ENCODE data around the gene FGL2. TPM values are rescaled to one million over a fixed set of nuclear protein-coding genes. Genes with fewer than 3 reads are reported as not detected.

FGL2 gene
- total RNA-seq, 1 experiment from 2014 or later, result not detected

DNA sequence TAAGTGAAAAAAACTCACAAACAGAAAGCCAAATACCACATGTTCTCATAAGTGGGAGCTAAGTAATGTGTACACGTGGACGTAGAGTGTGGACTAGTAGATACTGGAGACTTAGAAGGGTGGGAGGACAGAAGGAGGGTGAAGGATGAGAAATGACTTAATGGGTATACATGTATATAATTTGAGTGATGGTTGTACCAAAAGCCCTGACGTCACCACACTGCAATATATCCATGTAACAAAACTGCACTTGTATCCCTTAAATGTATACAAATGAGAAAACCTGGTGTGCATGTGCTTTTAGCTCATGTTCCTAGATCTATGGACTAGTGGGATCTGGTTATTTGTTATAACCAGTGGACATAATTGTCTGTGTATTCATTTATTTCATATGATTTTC lies 48.5 kb upstream of the FGL2 start:
- Histone ChIP-seq H4K5ac (ENCODE audit: insufficient read length, low read depth, low read length) (no peak overlapping the region), H4K8ac (replicated peaks; ENCODE audit: insufficient read length, low read depth, low read length) (no peak overlapping the region), H2BK12ac (ENCODE audit: insufficient read length, low read depth, low read length) (no peak overlapping the region), H3K9ac (ENCODE audit: extremely low read depth, insufficient read length, low read length) (no peak overlapping the region), H2AK5ac (ENCODE audit: insufficient read length, low read length) (no peak overlapping the region), H3K4me2 (ENCODE audit: insufficient read depth, insufficient read length, low read length) (no peak overlapping the region), H3T11ph (ENCODE audit: low read length) (no peak overlapping the region), H3K79me2 (ENCODE audit: insufficient read depth, low read length) (no peaks in the 10 kb centered on the region), H3K4me1 (ENCODE audit: insufficient read depth, low read length) (no peaks in the 10 kb centered on the region), H3K27me3 (ENCODE audit: insufficient read depth, low read length) (no peaks in the 10 kb centered on the region), H4K91ac (ENCODE audit: insufficient read length, low read depth, low read length) (no peak overlapping the region), H3K9me3 (ENCODE audit: control insufficient read depth, low read depth, low read length) (no peaks in the 10 kb centered on the region), H4K20me1 (ENCODE audit: control insufficient read depth, insufficient read depth, insufficient read length) (no peaks in the 10 kb centered on the region), H2BK15ac (ENCODE audit: low read depth, low read length) (no peak overlapping the region), H3K23me2 (ENCODE audit: insufficient read length, low read depth, low read length, poor library complexity, severe bottlenecking) (no peaks in the 10 kb centered on the region), H3K79me1 (ENCODE audit: insufficient read depth, low read depth, low read length, poor library complexity, severe bottlenecking) (no peaks in the 10 kb centered on the region), H3K4ac (ENCODE audit: low read depth, low read length) (no peak overlapping the region), H2BK120ac (ENCODE audit: low read depth, low read length, poor library complexity, severe bottlenecking) (no peak overlapping the region), H3K18ac (ENCODE audit: insufficient read length, low read depth, low read length) (no peak overlapping the region), H2BK20ac (ENCODE audit: low read depth, low read length, poor library complexity, severe bottlenecking) (no peak overlapping the region), H2BK5ac (ENCODE audit: insufficient read length, low read length) (no peak overlapping the region), H3K14ac (ENCODE audit: insufficient read depth, low read length) (no peak overlapping the region), H3K23ac (ENCODE audit: insufficient read length, low read depth, low read length) (no peak overlapping the region), H2AFZ (ENCODE audit: low read length) (no peak overlapping the region), H3K56ac (ENCODE audit: insufficient read length, low read depth, low read length) (no peak overlapping the region), H3K27ac (ENCODE audit: insufficient read length, low read depth, low read length) (no peak overlapping the region)
- no CpG with 5 or more reads among the region's 3 CpGs for WGBS (ENCODE audit: extremely low coverage, insufficient read length, low lambda C conversion rate)
- Mint-ChIP-seq H3K36me3 (ENCODE audit: insufficient read depth in 1 of 3, low read depth in 3 of 3) (no peaks in the 10 kb centered on the region), H3K4me3 (no peak overlapping the region), H3K27me3 (ENCODE audit: low read depth) (no peaks in the 10 kb centered on the region; the same call in 1 of the 2 replicates), H3K9me3 (no peaks in the 10 kb centered on the region; a peak in 1 of 5 replicates), H3K27ac (no peak overlapping the region), H3K4me1 (peaks cover under 1 to 7% of the 10 kb centered on the region in 2 experiments)
- DNase-seq, result no peak
- no peak for TF ChIP-seq CTCF (conservative IDR thresholded peaks at IDR 0.05)
